HCT116 (cell line): ENCODE data around the gene RMRP. TPM values are rescaled to one million over a fixed set of nuclear protein-coding genes. Genes with fewer than 3 reads are reported as not detected.
"Not testable (repeated sequence)": the region's sequence is repeated elsewhere in the genome, so short reads cannot be mapped to it uniquely, and the experiment has no call there.

Experiments used
- ATAC-seq: fragments of 200-7000 bp; cut with Tn5 transposase; 2 replicates; pipeline ENCODE4 v1.9.1; 2020; ENCODE audit warnings: mild to moderate bottlenecking, moderate library complexity
- BruUV-seq: library from RNA; stranded (reverse); fragments of 400-500 nt; replicated peaks from 2 replicates; lab custom pipeline; 2021; lab: Mats Ljungman, UMichigan
- CTCF ChIA-PET: fragments of 300-600 bp; sonication (Branson Sonifier 250); formaldehyde crosslinking; loops from one replicate; lab custom pipeline; 2021; ENCODE audit warnings: antibody characterized with exemption; lab: Charles Lee
- POLR2A ChIA-PET: fragments of 300-600, 350-600 bp; sonication (Branson Sonifier 250); formaldehyde crosslinking; loops from one replicate; lab custom pipeline; 2021; ENCODE audit warnings: antibody characterized with exemption; lab: Charles Lee
- RAD21 ChIA-PET, 2 experiments: fragments of 300-600 bp; sonication (Branson Sonifier 250); formaldehyde crosslinking; loops; one replicate each; lab custom pipeline; 2023; ENCODE audit warnings: low total read pairs in 2 of 2; ENCODE audit not compliant: uncharacterized antibody in 2 of 2, unreplicated experiment in 2 of 2, low non-redundant PET in 1 of 2; lab: Charles Lee
- DNase-seq: peaks from one replicate; pipeline ENCODE4 v3.0.0-alpha.2; 2010; ENCODE audit warnings: low read depth, low spot score
- H2AFZ ChIP-seq: fragments of 200-600 bp; shearing (Covaris generic), sonication (generic); 2 replicates; pipeline ENCODE4 v1.6.1; 2017; ENCODE audit warnings: low read depth, mixed run types, mixed read lengths, antibody characterized with exemption, low read length; ENCODE audit not compliant: poor library complexity, severe bottlenecking
- H3K27ac ChIP-seq: 2 replicates; pipeline ENCODE4 v1.5.1; 2012; ENCODE audit warnings: low read depth, low read length
- H3K27me3 ChIP-seq: fragments of 200-600 bp; sonication (generic); 2 replicates; pipeline ENCODE4 v1.6.1; 2016; ENCODE audit warnings: mixed run types, low read length, mixed read lengths; ENCODE audit not compliant: insufficient read depth
- H3K36me3 ChIP-seq, 2 experiments: fragments of 200-500 bp in 1 of 2; fragments of 200-600 bp in 1 of 2; sonication (Bioruptor generic) in 1 of 2; sonication (generic) in 1 of 2; 2 replicates each; pipeline versions ENCODE4 v1.5.1 to v1.6.1; 2014 to 2016; ENCODE audit warnings: low read length in 2 of 2, inconsistent platforms in 1 of 2, mixed read lengths in 1 of 2, mixed run types in 1 of 2; ENCODE audit not compliant: insufficient read depth in 2 of 2, control insufficient read depth in 1 of 2
- H3K4me1 ChIP-seq, 2 experiments: fragments of 200-600 bp in 1 of 2; sonication (generic) in 1 of 2; 2 replicates each; pipeline versions ENCODE4 v1.5.1 to v1.6.1; 2012 to 2017; ENCODE audit warnings: low read length in 2 of 2, inconsistent platforms in 1 of 2, mild to moderate bottlenecking in 1 of 2, mixed read lengths in 1 of 2, mixed run types in 1 of 2, moderate library complexity in 1 of 2; ENCODE audit not compliant: insufficient read depth in 2 of 2, control insufficient read depth in 1 of 2
- H3K4me2 ChIP-seq: fragments of 200-600 bp; sonication (generic); 2 replicates; pipeline ENCODE4 v1.6.1; 2017; ENCODE audit warnings: mixed run types, low read length, mixed read lengths
- H3K4me3 ChIP-seq, 2 experiments: fragments of 200-600 bp in 1 of 2; sonication (generic) in 1 of 2; replicated peaks in 1 of 2; 2 replicates each; pipeline ENCODE4 v1.5.1; 2011 to 2016; ENCODE audit warnings: low read length in 2 of 2, control low read depth in 1 of 2, low read depth in 1 of 2, mild to moderate bottlenecking in 1 of 2, mixed read lengths in 1 of 2, mixed run types in 1 of 2
- H3K79me2 ChIP-seq: fragments of 200-600 bp; sonication (generic); 2 replicates; pipeline ENCODE4 v1.6.1; 2017; ENCODE audit warnings: mild to moderate bottlenecking, mixed run types, low read length, moderate library complexity, mixed read lengths; ENCODE audit not compliant: insufficient read depth
- H3K9ac ChIP-seq: fragments of 200-600 bp; sonication (generic); 2 replicates; pipeline ENCODE4 v1.6.1; 2016; ENCODE audit warnings: low read length, mixed read lengths
- H3K9me2 ChIP-seq: fragments of 200-600 bp; sonication (generic), shearing (Covaris generic); 2 replicates; pipeline ENCODE4 v1.6.1; 2017; ENCODE audit warnings: mixed run types, mild to moderate bottlenecking, moderate library complexity; ENCODE audit not compliant: insufficient read depth
- H3K9me3 ChIP-seq, 2 experiments: fragments of 200-500 bp in 1 of 2; fragments of 200-600 bp in 1 of 2; sonication (Bioruptor generic) in 1 of 2; sonication (generic) in 1 of 2; 2 replicates each; pipeline ENCODE4 v1.6.1; 2014 to 2017; ENCODE audit warnings: low read length in 2 of 2, mixed read lengths in 2 of 2, inconsistent platforms in 1 of 2, low read depth in 1 of 2, mild to moderate bottlenecking in 1 of 2, mixed run types in 1 of 2, moderate library complexity in 1 of 2; ENCODE audit not compliant: control insufficient read depth in 1 of 2, insufficient read depth in 1 of 2
- H4K20me1 ChIP-seq: fragments of 200-600 bp; sonication (generic), shearing (Covaris generic); 2 replicates; pipeline ENCODE4 v1.6.1; 2017; ENCODE audit warnings: mixed run types, mild to moderate bottlenecking, moderate library complexity; ENCODE audit not compliant: insufficient read depth
- CBX3 ChIP-seq: IDR thresholded peaks from 2 replicates; pipeline ENCODE4 v1.6.1; 2012; ENCODE audit warnings: low read depth
- CTCF ChIP-seq, 3 experiments: fragments of 200-600 bp in 1 of 3; sonication (generic) in 1 of 3; IDR thresholded peaks in 2 of 3; conservative IDR thresholded peaks in 1 of 3; 2 replicates each; pipeline ENCODE4 v1.5.1; 2012 to 2017; ENCODE audit warnings: low read depth in 2 of 3, low read length in 2 of 3, antibody characterized with exemption in 1 of 3, borderline replicate concordance in 1 of 3, control low read depth in 1 of 3, mild to moderate bottlenecking in 1 of 3, mixed read lengths in 1 of 3, mixed run types in 1 of 3, moderate library complexity in 1 of 3; ENCODE audit not compliant: insufficient read depth in 1 of 3
- EZH2phosphoT487 ChIP-seq: fragments of 200-600 bp; IDR thresholded peaks from 2 replicates; pipeline ENCODE4 v1.6.1; 2018; ENCODE audit warnings: antibody characterized with exemption, borderline replicate concordance
- MAX ChIP-seq: IDR thresholded peaks from 2 replicates; pipeline ENCODE4 v1.6.1; 2012
- REST ChIP-seq: IDR thresholded peaks from 2 replicates; pipeline ENCODE4 v1.6.1; 2012; ENCODE audit warnings: low read depth
- SIN3A ChIP-seq: IDR thresholded peaks from 2 replicates; pipeline ENCODE4 v1.6.1; 2012; ENCODE audit warnings: low read depth
- SP1 ChIP-seq: IDR thresholded peaks from 2 replicates; pipeline ENCODE4 v1.6.1; 2012; ENCODE audit warnings: low read depth
- ZFX ChIP-seq: fragments of 450-650 bp; IDR thresholded peaks from 2 replicates; pipeline ENCODE4 v1.6.1; 2017
- intact Hi-C: fragments of 100-400 bp; cut with micrococcal nuclease; formaldehyde crosslinking; loops from 2 replicates; pipeline ENCODE4 v1.10.0; 2022
- total RNA-seq: library from RNA; stranded (reverse); gene quantifications from one replicate; pipeline ENCODE4 v1.2.1, GENCODE V29; 2021; ENCODE audit not compliant: unreplicated experiment

RMRP gene
- total RNA-seq, 1 experiment from 2014 or later, result 30,969 TPM

GRCh38 chr9:35639631-35640030 is 18.2 kb downstream of the RMRP start:
- TF ChIP-seq MAX, result no peak
- no peak for TF ChIP-seq SIN3A
- TF ChIP-seq ZFX, result no peak
- no peak for TF ChIP-seq EZH2phosphoT487
- TF ChIP-seq CBX3, result no peak
- TF ChIP-seq SP1, result no peak
- TF ChIP-seq CTCF (IDR thresholded peaks at IDR 0.05 in 2 of 3, conservative IDR thresholded peaks at IDR 0.05 in 1 of 3; ENCODE audit: borderline replicate concordance in 1 of 3, insufficient read depth in 1 of 3, low read depth in 2 of 3, low read length in 2 of 3), result no peak
- TF ChIP-seq REST, result no peak
- Histone ChIP-seq H3K79me2 (no peaks in the 10 kb centered on the region), H3K4me1 (no peaks in the 10 kb centered on the region), H2AFZ (no peak overlapping the region), H3K9me3 (no peaks in the 10 kb centered on the region), H3K27ac (no peak overlapping the region), H3K4me2 (no peak overlapping the region), H3K27me3 (no peaks in the 10 kb centered on the region), H3K4me3 (no peak overlapping the region), H3K9ac (no peak overlapping the region), H3K9me2 (no peaks in the 10 kb centered on the region), H4K20me1 (no peaks in the 10 kb centered on the region), H3K36me3 (no peaks in the 10 kb centered on the region)
- no peak for DNase-seq
- ChIA-PET RAD21 (no interaction called here), POLR2A (no interaction called here), CTCF (interaction anchor here (1.4 kb wide), 1 partner anchor 28 kb away, joined by 4 read pairs; no protein-coding TSS in a partner anchor)
- intact Hi-C loops, result no loop called here
- no TSS peak for BruUV-seq
- ATAC-seq, result no peak

- H4K20me1 ChIP-seq, H3K9me3 ChIP-seq, BruUV-seq, H3K36me3 ChIP-seq, H3K27me3 ChIP-seq, ATAC-seq, DNase-seq, H3K27ac ChIP-seq, RAD21 ChIA-PET, H3K4me1 ChIP-seq, H3K9me2 ChIP-seq, H3K4me2 ChIP-seq, H2AFZ ChIP-seq, H3K4me3 ChIP-seq, POLR2A ChIA-PET, H3K9ac ChIP-seq, intact Hi-C loops, CTCF ChIA-PET, H3K79me2 ChIP-seq: not testable (repeated sequence)
These were observed 18.6 kb downstream of the RMRP start for GRCh38 chr9:35639225-35639624.

GRCh38 chr9:35638751-35639150 is 19.1 kb downstream of the RMRP start:
- H3K4me3 ChIP-seq, CTCF ChIA-PET, DNase-seq, H3K27ac ChIP-seq, H3K9ac ChIP-seq, H3K36me3 ChIP-seq, H3K4me1 ChIP-seq, H4K20me1 ChIP-seq, RAD21 ChIA-PET, H3K79me2 ChIP-seq, intact Hi-C loops, POLR2A ChIA-PET, H3K27me3 ChIP-seq, H3K9me3 ChIP-seq, H3K4me2 ChIP-seq, BruUV-seq, ATAC-seq, H3K9me2 ChIP-seq, H2AFZ ChIP-seq: not testable (repeated sequence)
